DOHH2 (cell line): ENCODE measurements around the gene HS3ST6.

ENCODE experiments used
- H3F3A ChIP-seq: fragments of 200-600 bp; sonication (generic), shearing (Covaris generic); 2 replicates; pipeline ENCODE4 v1.6.0; 2016; ENCODE audit warnings: antibody characterized with exemption, mild to moderate bottlenecking; ENCODE audit not compliant: control insufficient read depth, insufficient read depth
- H3K27ac ChIP-seq: fragments of 200-600 bp; sonication (generic); 2 replicates; pipeline ENCODE4 v1.5.1; 2014; ENCODE audit warnings: low read depth, mild to moderate bottlenecking, low read length, moderate library complexity
- H3K27me3 ChIP-seq: fragments of 200-600 bp; sonication (generic); 2 replicates; pipeline ENCODE4 v1.6.1; 2014; ENCODE audit warnings: mild to moderate bottlenecking, low read length, mixed read lengths; ENCODE audit not compliant: control insufficient read depth
- H3K36me3 ChIP-seq: fragments of 200-600 bp; sonication (generic); 2 replicates; pipeline ENCODE4 v1.6.1; 2014; ENCODE audit warnings: mild to moderate bottlenecking, low read length, moderate library complexity, mixed read lengths; ENCODE audit not compliant: control insufficient read depth
- H3K4me1 ChIP-seq: fragments of 200-600 bp; sonication (generic); 2 replicates; pipeline ENCODE4 v1.6.1; 2014; ENCODE audit warnings: mild to moderate bottlenecking, low read length, mixed read lengths; ENCODE audit not compliant: control insufficient read depth
- H3K4me2 ChIP-seq: fragments of 200-600 bp; sonication (generic); 2 replicates; pipeline ENCODE4 v1.6.0; 2014; ENCODE audit warnings: mild to moderate bottlenecking, low read length, moderate library complexity
- H3K4me3 ChIP-seq: fragments of 200-600 bp; sonication (generic); 2 replicates; pipeline ENCODE4 v1.5.1; 2014; ENCODE audit warnings: mild to moderate bottlenecking, low read length, mixed read lengths
- H3K79me2 ChIP-seq: fragments of 200-600 bp; sonication (generic); 2 replicates; pipeline ENCODE4 v1.6.1; 2014; ENCODE audit warnings: mild to moderate bottlenecking, low read length, mixed read lengths; ENCODE audit not compliant: control insufficient read depth
- H3K9me2 ChIP-seq: fragments of 200-600 bp; sonication (generic); replicated peaks from 2 replicates; pipeline ENCODE4 v1.6.1; 2014; ENCODE audit warnings: mild to moderate bottlenecking, low read length, mixed read lengths; ENCODE audit not compliant: control insufficient read depth
- H3K9me3 ChIP-seq: fragments of 200-600 bp; sonication (generic); 2 replicates; pipeline ENCODE4 v1.6.1; 2014; ENCODE audit warnings: antibody characterized with exemption, low read length, mixed read lengths; ENCODE audit not compliant: control insufficient read depth, insufficient read depth
- H4K20me1 ChIP-seq: fragments of 200-600 bp; sonication (generic); 2 replicates; pipeline ENCODE4 v1.6.0; 2014; ENCODE audit warnings: low read depth, mild to moderate bottlenecking, antibody characterized with exemption, low read length, moderate library complexity; ENCODE audit not compliant: control insufficient read depth, insufficient read depth
- CTCF ChIP-seq: fragments of 200-600 bp; sonication (generic); IDR thresholded peaks from one replicate; pipeline ENCODE4 v1.5.1; 2014; ENCODE audit warnings: antibody characterized with exemption, mild to moderate bottlenecking, low read depth, low read length; ENCODE audit not compliant: poor library complexity, severe bottlenecking
- EZH2phosphoT487 ChIP-seq: fragments of 200-600 bp; sonication (generic); IDR thresholded peaks from 2 replicates; pipeline ENCODE4 v1.6.1; 2017; ENCODE audit warnings: borderline replicate concordance, mild to moderate bottlenecking, antibody characterized with exemption, low read length, moderate library complexity, mixed read lengths

HS3ST6 gene

GRCh38 chr16:1936945-1937479, 18.8 kb upstream of the HS3ST6 start:
- no peak overlapping the region for H3K4me3 ChIP-seq
- H3K9me2 ChIP-seq: no peaks in the 10 kb centered on the region
- no peak overlapping the region for H3K4me2 ChIP-seq
- H3K9me3 ChIP-seq: no peaks in the 10 kb centered on the region
- no peaks in the 10 kb centered on the region for H3K36me3 ChIP-seq
- H3K4me1 ChIP-seq: peaks cover 6% of the 10 kb centered on the region
- no peak overlapping the region for H3K27ac ChIP-seq
- no peaks in the 10 kb centered on the region for H4K20me1 ChIP-seq
- H3K79me2 ChIP-seq: no peaks in the 10 kb centered on the region
- H3F3A ChIP-seq: no peaks in the 10 kb centered on the region
- H3K27me3 ChIP-seq: no peaks in the 10 kb centered on the region
- TF ChIP-seq EZH2phosphoT487: no peak
- no peak for TF ChIP-seq CTCF

GRCh38 chr16:1933097-1933661, 15.0 kb upstream of the HS3ST6 start:
- no peaks in the 10 kb centered on the region for H3K9me3 ChIP-seq
- H4K20me1 ChIP-seq: no peaks in the 10 kb centered on the region
- no peaks in the 10 kb centered on the region for H3K9me2 ChIP-seq
- H3K27me3 ChIP-seq: 0 out of 2 replicates have a peak, but pooled peaks cover 2% of the 10 kb centered on the region
- no peaks in the 10 kb centered on the region for H3K36me3 ChIP-seq
- no peaks in the 10 kb centered on the region for H3K79me2 ChIP-seq
- peaks cover 8% of the 10 kb centered on the region for H3K4me1 ChIP-seq
- H3F3A ChIP-seq: no peaks in the 10 kb centered on the region
- no peak overlapping the region for H3K4me3 ChIP-seq
- TF ChIP-seq EZH2phosphoT487 (no peak), CTCF (no peak)
- no peak overlapping the region for H3K4me2 ChIP-seq
- H3K27ac ChIP-seq: no peak overlapping the region

DNA sequence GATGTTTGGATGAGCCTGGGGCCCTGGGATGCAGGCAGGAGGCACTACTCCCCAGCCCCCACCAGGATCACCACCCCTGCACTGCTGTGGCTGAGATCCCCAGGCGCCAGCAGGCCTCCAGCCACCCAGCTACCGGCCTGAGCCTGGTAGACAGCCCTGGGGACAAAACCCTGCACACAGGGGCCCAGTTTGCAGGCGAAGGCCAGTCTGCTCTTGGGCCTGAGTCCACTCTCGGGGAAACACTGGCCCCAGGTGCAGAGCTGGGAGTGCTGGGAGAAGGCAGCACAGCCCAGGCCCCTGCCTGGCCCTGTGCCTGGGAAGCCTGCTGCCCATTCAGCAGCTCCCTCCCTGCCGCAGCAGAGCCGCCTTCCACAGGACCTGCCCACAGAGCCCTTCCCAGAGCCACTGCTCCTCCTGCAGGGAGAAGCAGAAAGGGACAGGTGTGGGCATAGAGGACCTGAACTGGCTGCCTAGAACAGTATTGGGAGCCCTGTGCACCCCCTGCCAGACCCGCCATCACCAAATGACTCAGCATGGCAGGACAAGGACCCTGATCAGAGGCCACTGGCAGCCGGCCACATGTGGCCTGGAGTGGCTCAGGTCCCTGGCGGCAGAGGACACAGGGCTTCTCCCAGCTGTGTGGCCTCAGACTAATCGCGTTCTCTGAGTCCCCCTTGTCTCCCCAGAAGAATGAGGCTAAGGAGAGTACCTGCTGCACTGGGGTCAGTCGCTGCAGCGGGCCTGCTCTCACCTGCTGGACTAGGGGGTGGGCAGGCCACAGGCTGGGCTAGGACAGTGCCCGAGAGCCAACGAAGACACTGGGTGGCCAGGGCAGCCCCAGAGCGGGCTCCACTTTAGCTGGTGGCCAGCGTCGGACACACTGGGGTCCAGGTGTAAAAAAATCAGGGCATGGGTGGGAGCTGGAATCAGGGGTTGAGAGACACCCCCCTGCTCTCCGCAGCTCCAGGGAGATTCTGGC, 14.1 kb upstream of the HS3ST6 start:
- no peak for TF ChIP-seq EZH2phosphoT487
- no peak for TF ChIP-seq CTCF
- Histone ChIP-seq H3K27me3 (0 out of 2 replicates have a peak, but pooled peaks cover 2% of the 10 kb centered on the region), H3K4me1 (peaks cover 8% of the 10 kb centered on the region), H3K9me2 (no peaks in the 10 kb centered on the region), H3K4me3 (no peak overlapping the region), H3K9me3 (no peaks in the 10 kb centered on the region), H3K27ac (no peak overlapping the region), H3F3A (no peaks in the 10 kb centered on the region), H3K36me3 (no peaks in the 10 kb centered on the region), H3K4me2 (no peak overlapping the region), H3K79me2 (no peaks in the 10 kb centered on the region), H4K20me1 (no peaks in the 10 kb centered on the region)
